Activated CD4-positive, alpha-beta T cell treated with anti-CD3 and anti-CD28 coated beads for 1 hour (primary cell): Measurements from ENCODE around the gene PODXL2.
"Not testable (repeated sequence)": the region's sequence is repeated elsewhere in the genome, so short reads cannot be mapped to it uniquely, and the experiment has no call there.

ENCODE experiments used
- DNase-seq: peaks from one replicate; pipeline ENCODE4 v3.0.0-alpha.2; 2020

The PODXL2 gene

DNA sequence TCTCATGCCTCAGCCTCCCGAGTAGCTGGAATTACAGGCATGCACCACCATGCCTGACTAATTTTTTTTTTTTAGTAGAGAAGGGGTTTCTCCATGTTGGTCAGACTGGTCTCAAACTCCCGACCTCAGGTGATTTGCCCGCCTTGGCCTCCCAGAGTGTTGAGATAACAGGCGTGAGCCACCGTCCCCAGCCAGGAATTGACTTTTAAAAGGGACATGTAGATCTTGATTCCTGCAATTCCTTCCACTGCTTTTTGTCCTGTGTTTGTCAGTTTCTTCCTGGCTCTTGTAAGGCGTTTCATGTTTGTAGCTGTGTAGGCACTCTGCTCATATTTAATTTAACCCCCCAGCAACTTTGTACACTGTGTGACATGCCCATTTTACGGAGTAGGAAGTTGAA lies 23.4 kb upstream of the PODXL2 start:
- not testable (repeated sequence) for DNase-seq

GRCh38 chr3:127606086-127606805 lies 22.7 kb upstream of the PODXL2 start:
- no peak for DNase-seq

- no peak for DNase-seq
Observed at GRCh38 chr3:127606981-127607595, 21.9 kb upstream of the PODXL2 start.

DNA sequence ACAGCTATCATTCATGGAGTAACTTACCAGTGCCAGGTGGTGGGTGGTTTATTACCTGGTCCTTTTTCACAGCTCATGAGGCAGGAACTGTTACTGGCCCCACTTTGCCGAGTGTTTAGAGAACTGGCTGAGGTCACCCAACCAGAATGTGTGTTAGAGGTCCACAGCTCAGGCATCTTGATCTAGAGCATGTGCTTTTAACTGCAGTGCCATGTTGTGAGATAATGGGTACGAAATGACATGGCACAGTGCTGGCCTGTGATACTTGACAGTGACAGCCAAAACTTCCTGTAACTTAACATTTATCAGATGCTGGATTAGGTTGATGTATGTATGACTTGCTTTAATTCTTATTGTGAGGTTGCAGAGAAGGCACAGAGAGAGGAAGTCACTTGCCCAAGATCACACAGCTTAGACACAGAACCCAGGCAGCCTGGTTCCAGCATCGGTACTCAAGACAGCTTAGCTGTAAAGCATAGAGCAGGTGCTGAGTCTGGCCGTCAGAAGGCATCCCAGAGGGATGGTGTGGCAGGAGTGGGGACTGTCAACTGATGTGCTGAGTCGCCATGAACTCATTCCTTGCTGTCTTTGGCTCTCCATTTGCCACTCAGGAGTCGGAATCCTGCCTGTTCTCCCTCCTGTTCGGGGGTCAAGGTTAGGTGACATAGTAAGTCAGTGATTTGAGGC lies 21.2 kb upstream of the PODXL2 start:
- DNase-seq, result no peak

DNA sequence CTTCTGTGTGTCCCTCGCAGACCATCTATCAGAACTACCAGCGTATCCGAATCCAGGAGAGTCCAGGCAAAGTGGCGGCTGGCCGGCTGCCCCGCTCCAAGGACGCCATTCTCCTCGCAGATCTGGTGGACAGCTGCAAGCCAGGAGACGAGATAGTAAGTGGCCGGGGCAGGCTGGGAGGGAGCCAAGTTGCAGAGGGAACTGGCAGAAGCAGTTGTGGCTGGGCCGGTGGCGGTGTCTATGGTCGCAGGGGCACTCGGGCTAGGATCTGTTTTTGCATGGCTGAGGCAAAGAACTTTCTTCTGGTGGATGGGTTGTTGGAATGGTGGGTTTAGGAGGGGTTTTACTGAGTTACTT lies 20.6 kb upstream of the PODXL2 start:
- no peak for DNase-seq

- DNase-seq, result no peak
Observed at GRCh38 chr3:127610105-127610504, 18.9 kb upstream of the PODXL2 start.

DNA sequence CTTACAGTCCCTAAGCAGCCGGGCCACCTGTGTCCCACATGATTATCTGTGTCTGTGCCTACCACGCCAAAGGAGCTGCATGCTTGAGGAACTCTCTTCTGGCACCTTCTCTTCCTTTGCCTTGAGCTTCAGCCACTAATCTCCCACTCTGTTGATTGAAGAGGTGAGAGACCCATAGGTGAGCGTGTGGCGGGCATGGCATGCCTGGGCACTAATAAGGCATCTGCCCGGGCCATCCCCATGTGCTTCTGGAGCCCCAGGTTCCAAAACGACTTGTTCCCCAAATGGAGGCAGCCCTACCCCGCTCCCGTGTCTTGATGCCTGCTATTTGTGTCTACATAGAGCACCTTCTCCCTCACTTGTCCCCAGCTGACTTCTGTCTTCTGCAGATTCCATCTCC lies 17.7 kb upstream of the PODXL2 start:
- no peak for DNase-seq

- DNase-seq, result no peak
Observed at GRCh38 chr3:127612966-127613365, 16.0 kb upstream of the PODXL2 start.

GRCh38 chr3:127613406-127613805 lies 15.6 kb upstream of the PODXL2 start:
- DNase-seq, result no peak

- DNase-seq, result no peak
Observed at GRCh38 chr3:127614928-127615589, 13.9 kb upstream of the PODXL2 start.

- DNase-seq, result no peak
Observed at GRCh38 chr3:127615631-127616305, 13.2 kb upstream of the PODXL2 start.

DNA sequence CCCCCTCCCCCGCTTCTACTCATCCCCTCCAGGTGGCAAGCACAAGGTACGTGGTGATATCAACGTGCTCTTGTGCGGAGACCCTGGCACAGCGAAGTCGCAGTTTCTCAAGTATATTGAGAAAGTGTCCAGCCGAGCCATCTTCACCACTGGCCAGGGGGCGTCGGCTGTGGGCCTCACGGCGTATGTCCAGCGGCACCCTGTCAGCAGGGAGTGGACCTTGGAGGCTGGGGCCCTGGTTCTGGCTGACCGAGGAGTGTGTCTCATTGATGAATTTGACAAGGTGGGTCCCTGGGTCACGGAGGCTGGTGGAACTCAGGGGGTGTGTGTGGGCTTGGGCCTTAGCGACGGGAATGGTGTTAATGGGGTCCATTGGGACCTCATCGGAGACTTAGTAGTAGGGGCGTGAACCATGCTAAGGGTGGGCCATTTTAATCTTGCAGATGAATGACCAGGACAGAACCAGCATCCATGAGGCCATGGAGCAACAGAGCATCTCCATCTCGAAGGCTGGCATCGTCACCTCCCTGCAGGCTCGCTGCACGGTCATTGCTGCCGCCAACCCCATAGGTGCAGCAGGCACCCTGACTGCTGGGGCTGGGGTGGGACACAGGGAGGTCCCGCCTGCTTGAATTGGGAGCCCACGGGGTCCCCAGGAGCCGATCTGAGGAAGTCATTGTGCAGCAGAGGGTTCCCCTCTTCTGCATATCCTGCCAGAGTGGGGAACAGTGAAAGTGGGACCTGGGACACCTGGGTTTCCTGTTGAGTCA lies 12.0 kb upstream of the PODXL2 start:
- no peak for DNase-seq

GRCh38 chr3:127618891-127619290 lies 10.1 kb upstream of the PODXL2 start:
- no peak for DNase-seq

DNA sequence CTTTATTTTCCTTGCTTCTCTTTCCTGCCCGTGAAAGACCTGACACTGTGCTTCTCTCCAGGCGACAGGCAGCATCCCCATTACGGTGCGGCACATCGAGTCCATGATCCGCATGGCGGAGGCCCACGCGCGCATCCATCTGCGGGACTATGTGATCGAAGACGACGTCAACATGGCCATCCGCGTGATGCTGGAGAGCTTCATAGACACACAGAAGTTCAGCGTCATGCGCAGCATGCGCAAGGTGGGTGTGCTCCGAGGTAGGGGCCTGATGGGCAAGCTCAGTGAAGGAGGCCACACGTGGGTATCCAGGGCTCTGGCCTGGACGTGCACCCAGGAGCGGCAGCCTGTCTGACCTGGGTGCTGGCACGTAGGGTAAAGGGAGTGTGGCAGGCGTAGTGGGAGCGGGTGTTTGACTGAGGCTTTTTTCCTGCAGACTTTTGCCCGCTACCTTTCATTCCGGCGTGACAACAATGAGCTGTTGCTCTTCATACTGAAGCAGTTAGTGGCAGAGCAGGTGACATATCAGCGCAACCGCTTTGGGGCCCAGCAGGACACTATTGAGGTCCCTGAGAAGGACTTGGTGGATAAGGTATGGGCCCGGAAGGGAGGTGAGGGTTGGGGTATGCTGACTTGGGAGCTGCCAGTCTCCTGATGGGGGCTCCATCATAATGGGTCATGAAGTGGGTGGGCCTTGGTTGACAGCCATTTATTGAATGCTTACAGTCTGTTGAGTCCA lies 8.2 kb upstream of the PODXL2 start:
- DNase-seq, result no peak

- DNase-seq, result no peak
Observed at GRCh38 chr3:127622031-127622430, 7.0 kb upstream of the PODXL2 start.

- DNase-seq, result no peak
Observed at GRCh38 chr3:127622772-127623576, 6.0 kb upstream of the PODXL2 start.

DNA sequence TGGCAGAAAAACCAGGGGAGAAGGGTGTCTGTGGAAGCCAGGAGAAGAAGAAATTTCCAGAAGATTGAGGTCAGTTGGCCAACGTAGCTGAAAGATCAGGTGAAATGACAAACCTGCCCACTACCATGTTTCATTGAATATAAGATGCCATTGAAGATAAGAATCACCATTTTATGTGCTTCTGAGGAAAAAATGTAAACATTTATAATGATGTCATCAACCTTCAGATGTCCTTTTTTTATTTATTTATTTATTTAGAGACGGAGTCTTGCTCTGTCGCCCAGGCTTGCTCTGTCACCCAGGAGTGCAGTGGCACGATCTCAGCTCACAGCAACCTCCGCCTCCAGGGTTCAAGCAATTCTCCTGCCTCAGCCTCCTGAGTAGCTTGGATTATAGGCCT lies 4.9 kb upstream of the PODXL2 start:
- DNase-seq, result no peak

DNA sequence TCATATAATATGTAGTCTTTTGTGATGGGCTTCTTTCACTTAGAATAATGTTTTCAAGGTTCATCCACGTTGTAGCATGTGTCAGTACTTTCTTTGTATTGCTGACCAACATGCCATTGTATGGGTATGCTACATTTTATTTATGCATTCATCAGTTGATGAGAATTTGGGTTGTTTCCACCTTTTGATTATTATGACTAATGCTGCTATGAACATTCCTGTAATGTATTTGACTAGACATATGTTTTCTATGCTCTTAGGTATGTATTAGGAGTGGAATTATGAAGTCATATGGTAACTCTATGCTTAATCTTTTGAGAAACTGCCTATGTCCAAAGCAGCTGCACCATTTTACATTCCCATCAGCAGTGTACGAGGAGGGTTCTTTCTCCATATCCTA lies 3.2 kb upstream of the PODXL2 start:
- DNase-seq, result no peak

DNA sequence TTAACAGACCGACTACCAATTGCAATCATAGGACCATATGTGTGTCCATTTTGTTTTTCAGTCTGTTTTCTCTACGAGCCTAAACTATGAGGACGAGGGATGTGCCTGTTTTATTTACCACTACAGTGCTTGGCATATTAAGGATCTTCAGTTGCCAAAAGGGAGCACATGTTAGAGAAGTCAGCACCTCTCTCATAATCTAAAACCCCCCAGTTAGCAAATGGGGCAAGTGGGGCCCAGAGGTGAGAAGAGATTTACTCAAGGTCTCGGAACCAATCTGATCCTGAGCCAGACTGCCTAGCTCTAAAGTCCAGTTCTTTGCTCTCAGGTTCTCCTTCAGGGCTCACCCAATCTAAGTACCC lies 578 bp upstream of the PODXL2 start:
- DNase-seq, result no peak

GRCh38 chr3:127629467-127630403 lies 750 bp downstream of the PODXL2 start:
- DNase-seq, result peak; percentile 23
